Measurements from ENCODE around the gene MEGF11. TPM values are rescaled to one million over a fixed set of nuclear protein-coding genes. Genes with fewer than 3 reads are reported as not detected.
A peak's percentile ranks its signal among the peaks of the same experiment; 100 is the strongest.

The MEGF11 gene
- total RNA-seq, 4 donors from 2014 or later = 0.20 TPM; not detected in 3

DNA sequence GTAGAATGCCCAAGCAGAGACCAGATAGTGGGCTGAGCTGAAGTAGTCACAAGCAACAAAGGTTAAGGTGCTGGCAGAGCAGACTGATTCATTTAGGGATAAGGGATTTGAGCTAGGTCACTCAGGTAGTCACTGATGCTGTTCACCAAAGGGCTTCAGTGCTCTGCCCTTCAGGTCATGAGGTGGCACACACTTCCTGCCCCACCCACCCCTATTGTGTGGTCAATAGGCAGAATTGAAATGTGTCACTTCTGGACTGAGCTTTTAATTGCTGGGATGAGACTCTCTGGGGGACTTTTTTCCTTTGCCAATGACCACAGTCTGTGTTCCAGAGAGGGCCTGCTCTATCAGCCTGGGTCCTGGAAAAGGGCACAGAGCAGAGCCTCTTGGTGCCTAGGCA is 37.0 kb upstream of the MEGF11 start:
- TF ChIP-seq, protein P1, sequence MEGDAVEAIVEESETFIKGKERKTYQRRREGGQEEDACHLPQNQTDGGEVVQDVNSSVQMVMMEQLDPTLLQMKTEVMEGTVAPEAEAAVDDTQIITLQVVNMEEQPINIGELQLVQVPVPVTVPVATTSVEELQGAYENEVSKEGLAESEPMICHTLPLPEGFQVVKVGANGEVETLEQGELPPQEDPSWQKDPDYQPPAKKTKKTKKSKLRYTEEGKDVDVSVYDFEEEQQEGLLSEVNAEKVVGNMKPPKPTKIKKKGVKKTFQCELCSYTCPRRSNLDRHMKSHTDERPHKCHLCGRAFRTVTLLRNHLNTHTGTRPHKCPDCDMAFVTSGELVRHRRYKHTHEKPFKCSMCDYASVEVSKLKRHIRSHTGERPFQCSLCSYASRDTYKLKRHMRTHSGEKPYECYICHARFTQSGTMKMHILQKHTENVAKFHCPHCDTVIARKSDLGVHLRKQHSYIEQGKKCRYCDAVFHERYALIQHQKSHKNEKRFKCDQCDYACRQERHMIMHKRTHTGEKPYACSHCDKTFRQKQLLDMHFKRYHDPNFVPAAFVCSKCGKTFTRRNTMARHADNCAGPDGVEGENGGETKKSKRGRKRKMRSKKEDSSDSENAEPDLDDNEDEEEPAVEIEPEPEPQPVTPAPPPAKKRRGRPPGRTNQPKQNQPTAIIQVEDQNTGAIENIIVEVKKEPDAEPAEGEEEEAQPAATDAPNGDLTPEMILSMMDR (IDR thresholded peaks at IDR 0.05) = no peak
- TF ChIP-seq POLR2A (IDR thresholded peaks at IDR 0.05) = no peak
- H3K4me3 ChIP-seq (replicated peaks in 1 of 3) = no peak overlapping the region
- no peak overlapping the region for H3K27ac ChIP-seq
- H3K4me1 ChIP-seq = peaks cover 20% of the 10 kb centered on the region in 2 donors
- intact Hi-C loops (cut with DNase I) = no loop called here
- H3K9me3 ChIP-seq = no peaks in the 10 kb centered on the region
- no peaks in the 10 kb centered on the region for H3K27me3 ChIP-seq
- H3K36me3 ChIP-seq = no peaks in the 10 kb centered on the region
- no peak for DNase-seq

DNA sequence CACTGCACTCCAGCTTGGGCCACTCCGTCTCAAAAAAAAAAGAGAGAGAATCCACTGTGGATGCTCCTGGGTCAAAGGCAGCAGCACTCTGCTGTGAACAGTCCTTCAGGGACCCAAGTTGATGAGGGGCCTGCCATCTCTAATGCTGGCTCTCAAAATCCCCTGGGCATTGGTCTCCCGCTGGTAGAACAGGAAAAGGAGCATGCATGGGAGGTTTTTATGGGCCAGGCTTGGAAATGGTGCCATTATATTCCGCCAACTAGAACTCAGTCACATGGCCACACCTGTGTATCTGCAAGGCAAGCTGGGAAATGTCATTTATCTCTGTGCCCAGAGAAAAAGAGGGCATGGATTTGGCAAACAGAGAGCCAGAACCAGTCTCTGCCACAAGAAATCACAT is 36.5 kb upstream of the MEGF11 start:
- no peak overlapping the region for H3K4me3 ChIP-seq (replicated peaks in 1 of 3)
- H3K27me3 ChIP-seq = no peaks in the 10 kb centered on the region
- H3K36me3 ChIP-seq = no peaks in the 10 kb centered on the region
- peaks cover 17 to 19% of the 10 kb centered on the region in 2 donors for H3K4me1 ChIP-seq
- TF ChIP-seq POLR2A (IDR thresholded peaks at IDR 0.05) = no peak
- TF ChIP-seq, protein P1 (IDR thresholded peaks at IDR 0.05) = no peak
- no peaks in the 10 kb centered on the region for H3K9me3 ChIP-seq
- DNase-seq = no peak
- WGBS, 2 donors = 93 to 96% methylated on average over 3 of the region's 3 CpGs
- intact Hi-C loops (cut with DNase I) = no loop called here
- no peak overlapping the region for H3K27ac ChIP-seq

DNA sequence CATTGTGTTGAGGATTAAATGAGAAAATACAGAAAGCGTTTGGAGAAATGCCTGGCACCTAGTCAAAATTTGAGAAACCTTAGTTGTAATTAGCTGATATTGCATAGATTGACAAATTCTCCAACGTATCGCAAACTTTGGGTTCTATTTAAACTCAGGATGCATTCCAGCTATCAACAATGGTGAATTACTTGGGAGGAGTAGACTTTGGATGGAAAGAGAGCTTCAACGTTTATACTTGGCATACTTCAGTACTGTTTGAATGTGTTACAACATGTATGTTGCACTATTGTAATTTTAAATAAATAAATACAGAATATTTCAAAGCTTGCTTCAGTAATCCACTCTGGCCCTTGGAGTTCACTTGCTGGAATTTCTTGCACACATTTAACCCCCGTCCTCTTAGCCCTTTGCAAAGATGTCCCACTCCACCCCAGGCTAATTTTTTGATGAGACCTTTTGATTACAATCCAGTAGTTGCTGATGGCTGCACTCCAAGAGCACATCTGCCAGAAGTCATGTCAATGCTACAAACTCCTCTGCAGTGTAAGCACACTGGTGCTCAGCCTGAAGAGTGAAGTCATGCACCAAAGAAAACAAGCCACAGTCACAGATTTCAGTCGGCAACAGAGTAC is 35.1 kb upstream of the MEGF11 start:
- H3K27ac ChIP-seq = no peak overlapping the region
- no peak for DNase-seq
- TF ChIP-seq POLR2A (IDR thresholded peaks at IDR 0.05) = no peak
- TF ChIP-seq, protein P1 (IDR thresholded peaks at IDR 0.05) = no peak
- no peaks in the 10 kb centered on the region for H3K36me3 ChIP-seq
- WGBS, 2 donors = 66 to 69% methylated on average over 6 of the region's 6 CpGs
- peaks cover 10 to 11% of the 10 kb centered on the region in 2 donors for H3K4me1 ChIP-seq
- no peaks in the 10 kb centered on the region for H3K27me3 ChIP-seq
- no peak overlapping the region for H3K4me3 ChIP-seq (replicated peaks in 1 of 3)
- H3K9me3 ChIP-seq = no peaks in the 10 kb centered on the region
- intact Hi-C loops (cut with DNase I) = loop anchor here (10.0 kb wide), 1 partner anchor 304 kb away; no protein-coding TSS in a partner anchor

DNA sequence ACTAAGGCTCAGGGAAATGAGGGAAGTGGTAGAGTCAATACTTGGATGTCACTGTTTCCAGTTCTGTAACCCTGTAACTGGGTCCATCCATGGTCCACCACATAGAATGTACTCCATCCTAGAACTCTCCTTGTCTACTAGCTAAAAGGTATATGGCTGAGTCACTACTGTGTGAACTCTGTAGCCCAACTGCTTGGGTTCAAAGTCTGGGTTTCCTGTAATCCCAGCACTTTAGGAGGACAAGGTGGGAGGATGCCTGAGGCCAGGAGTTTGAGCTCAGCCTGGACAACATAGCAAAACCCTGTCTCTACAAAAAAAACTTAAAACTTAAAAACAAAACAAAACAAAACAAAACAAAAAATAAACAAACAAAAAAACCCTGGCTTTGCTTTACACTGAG is 34.5 kb upstream of the MEGF11 start:
- H3K36me3 ChIP-seq = no peaks in the 10 kb centered on the region
- TF ChIP-seq, protein P1 (IDR thresholded peaks at IDR 0.05) = no peak
- TF ChIP-seq POLR2A (IDR thresholded peaks at IDR 0.05) = no peak

DNA sequence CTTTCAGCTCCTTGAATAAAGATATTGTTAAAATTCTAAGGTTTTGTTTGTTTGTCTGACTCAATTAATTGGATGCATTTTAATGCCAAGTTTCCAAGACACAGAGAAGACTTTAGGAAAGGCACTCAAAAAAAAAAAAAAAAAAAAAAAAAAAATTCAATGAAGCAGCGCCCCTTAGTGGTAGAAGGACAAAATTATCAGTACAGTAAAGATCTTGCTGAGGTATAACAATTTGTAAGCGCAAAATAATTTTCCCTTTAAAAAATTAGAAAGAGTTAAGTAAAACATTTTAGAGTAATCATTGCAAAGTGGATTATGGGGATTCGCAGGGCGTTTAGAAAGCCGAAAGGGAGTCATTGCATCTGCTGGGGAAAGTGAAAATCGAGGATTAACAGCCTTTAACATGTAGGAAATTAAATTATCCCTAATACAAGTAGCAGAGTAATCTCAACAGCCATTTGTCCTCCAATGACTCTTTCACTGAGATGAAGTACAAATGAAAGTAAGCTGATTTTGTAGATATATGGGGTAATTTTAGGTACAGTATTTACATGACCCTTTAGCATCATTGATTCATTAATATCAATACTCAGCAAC is 34.0 kb upstream of the MEGF11 start:
- peaks cover 6 to 9% of the 10 kb centered on the region in 2 donors for H3K4me1 ChIP-seq
- H3K36me3 ChIP-seq = no peaks in the 10 kb centered on the region
- H3K27ac ChIP-seq = no peak overlapping the region
- WGBS, 2 donors = 15 to 19% methylated on average over 6 of the region's 6 CpGs
- TF ChIP-seq POLR2A (IDR thresholded peaks at IDR 0.05) = no peak
- TF ChIP-seq, protein P1 (IDR thresholded peaks at IDR 0.05) = peak in 5 of 6 experiments; percentile 12 to 84 (median 56)
- no peak for DNase-seq
- H3K9me3 ChIP-seq = no peaks in the 10 kb centered on the region
- no peak overlapping the region for H3K4me3 ChIP-seq (replicated peaks in 1 of 3)
- H3K27me3 ChIP-seq = no peaks in the 10 kb centered on the region
- intact Hi-C loops (cut with DNase I) = loop anchor here (10.0 kb wide), 1 partner anchor 303 kb away; no protein-coding TSS in a partner anchor

More for the DNA sequence above, 34.5 kb upstream of the MEGF11 start:
- no peak for DNase-seq
- Histone ChIP-seq H3K27ac (no peak overlapping the region), H3K4me3 (replicated peaks in 1 of 3) (no peak overlapping the region), H3K9me3 (no peaks in the 10 kb centered on the region), H3K27me3 (no peaks in the 10 kb centered on the region), H3K4me1 (peaks cover 10 to 11% of the 10 kb centered on the region in 2 donors)
- intact Hi-C loops (cut with DNase I) = loop anchor here (10.0 kb wide), 1 partner anchor 303 kb away; no protein-coding TSS in a partner anchor
